Measurements from ENCODE around the gene HIVEP2.

DNA sequence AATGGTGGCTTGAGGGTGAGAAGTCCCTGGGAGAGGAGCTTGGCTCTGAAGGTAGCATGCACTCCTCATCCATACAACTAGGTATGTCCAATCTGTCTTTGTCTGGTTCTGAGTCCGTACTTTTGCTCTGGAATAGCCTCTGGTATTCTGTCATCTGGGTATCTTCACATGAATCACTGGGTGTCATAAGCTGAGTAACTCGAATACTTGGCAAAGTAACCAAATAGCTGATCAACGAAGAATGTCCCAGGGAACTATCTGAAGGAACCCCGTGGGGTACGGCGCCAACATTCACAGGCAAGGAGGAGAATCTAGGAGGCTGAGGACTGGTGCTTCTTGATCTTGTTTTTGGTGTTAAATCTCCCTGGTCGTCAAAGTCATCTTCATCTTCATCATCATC, 184.8 kb downstream of the HIVEP2 start:
- TF ChIP-seq POLR2A (IDR thresholded peaks at IDR 0.05; ENCODE audit: low read length): no peak
- no peak for TF ChIP-seq GATA1 (IDR thresholded peaks at IDR 0.05; ENCODE audit: low read depth, low read length)

Measured in erythroblast (primary cell).